Measurements from ENCODE around the gene NUP58.

Gene NUP58

GRCh38 chr13:25267715-25268114, 33.7 kb upstream of the NUP58 start:
- no peak for DNase-seq (ENCODE audit: low spot score)
- H3K27ac ChIP-seq = no peak overlapping the region
- POLR2A ChIA-PET (ENCODE audit: low non-redundant PET) = no interaction called here
- CTCF ChIA-PET = no interaction called here
- TF ChIP-seq CTCF (conservative IDR thresholded peaks at IDR 0.05; ENCODE audit: low read depth) = no peak

- ChIA-PET CTCF (interaction anchor here (0.8 kb wide), 1 partner anchor 19 kb away, joined by 5 read pairs; no protein-coding TSS in a partner anchor), POLR2A (ENCODE audit: low non-redundant PET) (no interaction called here)
- no peak for TF ChIP-seq CTCF (conservative IDR thresholded peaks at IDR 0.05; ENCODE audit: low read depth)
- no peak for DNase-seq (ENCODE audit: low spot score)
- H3K27ac ChIP-seq = no peak overlapping the region
These were observed 32.9 kb upstream of the NUP58 start for GRCh38 chr13:25268561-25268960.

- CTCF ChIA-PET = no interaction called here
- POLR2A ChIA-PET (ENCODE audit: low non-redundant PET) = no interaction called here
- no peak overlapping the region for H3K27ac ChIP-seq
- peak; percentile 10 for DNase-seq (ENCODE audit: low spot score)
- no peak for TF ChIP-seq CTCF (conservative IDR thresholded peaks at IDR 0.05; ENCODE audit: low read depth)
These were observed 24.7 kb upstream of the NUP58 start for GRCh38 chr13:25276748-25277147.

- TF ChIP-seq CTCF (conservative IDR thresholded peaks at IDR 0.05; ENCODE audit: low read depth) = no peak
- no peak for DNase-seq (ENCODE audit: low spot score)
- no peak overlapping the region for H3K27ac ChIP-seq
- POLR2A ChIA-PET (ENCODE audit: low non-redundant PET) = no interaction called here
- CTCF ChIA-PET = no interaction called here
These were observed 21.0 kb upstream of the NUP58 start for GRCh38 chr13:25280396-25280795.

GRCh38 chr13:25281193-25281934, 20.1 kb upstream of the NUP58 start:
- CTCF ChIA-PET = no interaction called here
- TF ChIP-seq CTCF (conservative IDR thresholded peaks at IDR 0.05; ENCODE audit: low read depth) = no peak
- POLR2A ChIA-PET (ENCODE audit: low non-redundant PET) = no interaction called here
- H3K27ac ChIP-seq = no peak overlapping the region
- no peak for DNase-seq (ENCODE audit: low spot score)

- DNase-seq (ENCODE audit: low spot score) = no peak
- no peak overlapping the region for H3K27ac ChIP-seq
- no peak for TF ChIP-seq CTCF (conservative IDR thresholded peaks at IDR 0.05; ENCODE audit: low read depth)
- POLR2A ChIA-PET (ENCODE audit: low non-redundant PET) = no interaction called here
- CTCF ChIA-PET = no interaction called here
These were observed 19.5 kb upstream of the NUP58 start for GRCh38 chr13:25281935-25282332.

All from RWPE1 (cell line).